KMS-11 (cell line): ENCODE results near the gene CTPS2.
"Not testable (repeated sequence)": the region's sequence is repeated elsewhere in the genome, so short reads cannot be mapped to it uniquely, and the experiment has no call there.

ENCODE experiments used
- H2AFZ ChIP-seq: fragments of 200-600 bp; sonication (generic); 2 replicates; pipeline ENCODE4 v1.6.1; 2016; ENCODE audit warnings: antibody characterized with exemption, mixed run types, low read depth
- H3K27ac ChIP-seq: fragments of 200-600 bp; sonication (generic); 2 replicates; pipeline ENCODE4 v1.6.1; 2016; ENCODE audit warnings: mild to moderate bottlenecking, mixed run types
- H3K27me3 ChIP-seq: fragments of 200-600 bp; sonication (generic); 2 replicates; pipeline ENCODE4 v1.6.1; 2017; ENCODE audit warnings: mild to moderate bottlenecking, low read depth, mixed run types, moderate library complexity; ENCODE audit not compliant: insufficient read depth
- H3K36me3 ChIP-seq: fragments of 200-600 bp; sonication (generic); 2 replicates; pipeline ENCODE4 v1.6.1; 2017; ENCODE audit warnings: mild to moderate bottlenecking, mixed run types; ENCODE audit not compliant: insufficient read depth
- H3K4me1 ChIP-seq: fragments of 200-600 bp; sonication (generic); 2 replicates; pipeline ENCODE4 v1.6.1; 2016; ENCODE audit warnings: mild to moderate bottlenecking, low read depth, mixed run types; ENCODE audit not compliant: poor library complexity, severe bottlenecking
- H3K4me2 ChIP-seq: fragments of 200-600 bp; sonication (generic); 2 replicates; pipeline ENCODE4 v1.7.0; 2016; ENCODE audit warnings: mild to moderate bottlenecking, mixed run types
- H3K4me3 ChIP-seq: fragments of 200-600 bp; sonication (generic); IDR thresholded peaks from 2 replicates; pipeline ENCODE4 v1.6.1; 2017; ENCODE audit warnings: low read depth, low read length, mixed read lengths; ENCODE audit not compliant: insufficient read depth
- H3K79me2 ChIP-seq: fragments of 200-600 bp; sonication (generic); 2 replicates; pipeline ENCODE4 v1.6.1; 2016; ENCODE audit warnings: low read depth, mixed run types; ENCODE audit not compliant: insufficient read depth
- H3K9ac ChIP-seq: fragments of 200-600 bp; sonication (generic); 2 replicates; pipeline ENCODE4 v1.6.1; 2016; ENCODE audit warnings: mild to moderate bottlenecking, mixed run types
- H4K20me1 ChIP-seq: fragments of 200-600 bp; sonication (generic); 2 replicates; pipeline ENCODE4 v1.6.1; 2016; ENCODE audit warnings: mild to moderate bottlenecking, mixed run types; ENCODE audit not compliant: insufficient read depth
- CTCF ChIP-seq: fragments of 200-600 bp; sonication (generic); conservative IDR thresholded peaks from 2 replicates; pipeline ENCODE4 v1.6.1; 2017; ENCODE audit warnings: low read depth, mild to moderate bottlenecking, antibody characterized with exemption, low read length, moderate library complexity, mixed read lengths

The CTPS2 gene

GRCh38 chrX:16588266-16588665, 124.2 kb downstream of the CTPS2 start:
- Histone ChIP-seq H3K4me1 (no peaks in the 10 kb centered on the region), H3K4me2 (no peak overlapping the region), H3K27me3 (no peaks in the 10 kb centered on the region), H3K79me2 (no peaks in the 10 kb centered on the region), H3K27ac (no peak overlapping the region), H3K4me3 (no peak overlapping the region), H4K20me1 (no peaks in the 10 kb centered on the region), H3K36me3 (no peaks in the 10 kb centered on the region), H2AFZ (no peak overlapping the region), H3K9ac (no peak overlapping the region)
- TF ChIP-seq CTCF = no peak

GRCh38 chrX:16587836-16588235, 124.6 kb downstream of the CTPS2 start:
- Histone ChIP-seq H3K36me3 (no peaks in the 10 kb centered on the region), H3K27me3 (no peaks in the 10 kb centered on the region), H3K4me3 (no peak overlapping the region), H3K79me2 (no peaks in the 10 kb centered on the region), H3K9ac (no peak overlapping the region), H3K27ac (no peak overlapping the region), H3K4me2 (no peak overlapping the region), H4K20me1 (no peaks in the 10 kb centered on the region), H3K4me1 (no peaks in the 10 kb centered on the region), H2AFZ (no peak overlapping the region)
- no peak for TF ChIP-seq CTCF

GRCh38 chrX:16586377-16587112, 125.9 kb downstream of the CTPS2 start:
- H3K4me2 ChIP-seq = no peak overlapping the region

DNA sequence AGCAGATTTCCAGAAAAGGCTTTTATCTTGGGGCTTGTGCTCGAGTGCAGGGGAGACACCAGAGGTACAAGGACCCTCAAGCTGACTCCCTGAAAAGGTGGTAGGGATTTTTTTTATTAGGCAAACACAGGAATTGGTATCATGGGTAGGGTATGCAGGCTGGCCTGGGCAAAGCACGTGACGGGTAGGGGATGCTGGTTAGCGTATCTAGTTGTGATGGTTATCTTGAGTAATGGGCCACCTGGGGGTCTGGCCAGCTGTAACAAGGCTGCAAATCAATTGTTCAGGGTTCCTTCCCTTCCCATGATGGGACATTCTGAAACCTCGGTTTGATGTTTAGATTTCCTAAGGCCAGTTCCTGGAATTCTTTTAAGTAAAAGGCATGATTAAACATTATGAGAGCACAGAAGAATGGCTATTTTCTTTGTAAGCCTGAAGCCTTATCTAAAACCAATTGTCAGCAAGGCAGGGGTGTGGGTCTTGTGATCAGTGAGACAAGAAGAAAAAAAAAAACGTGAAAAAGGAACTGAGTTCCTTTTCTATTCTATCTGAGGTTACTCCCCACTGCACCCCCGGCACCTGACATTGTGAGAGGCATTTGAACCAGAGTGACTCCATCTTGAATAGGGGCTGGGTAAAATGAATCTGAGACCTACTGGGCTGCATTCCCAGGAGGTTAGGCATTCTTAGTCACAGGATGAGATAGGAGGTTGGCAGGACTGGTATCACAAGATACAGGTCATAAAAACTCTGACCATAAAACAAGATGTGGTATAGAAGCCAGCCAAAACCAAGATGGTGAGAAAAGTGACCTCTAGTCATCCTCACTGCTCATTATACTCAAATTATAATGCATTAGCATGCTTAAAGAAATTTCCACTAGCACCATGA, 126.7 kb downstream of the CTPS2 start:
- H2AFZ ChIP-seq = no peak overlapping the region
- no peak overlapping the region for H3K9ac ChIP-seq
- TF ChIP-seq CTCF = no peak
- H3K27me3 ChIP-seq = no peaks in the 10 kb centered on the region
- H3K27ac ChIP-seq = no peak overlapping the region
- no peaks in the 10 kb centered on the region for H4K20me1 ChIP-seq
- no peaks in the 10 kb centered on the region for H3K4me1 ChIP-seq
- no peaks in the 10 kb centered on the region for H3K79me2 ChIP-seq
- H3K4me2 ChIP-seq = no peak overlapping the region
- H3K4me3 ChIP-seq = no peak overlapping the region
- H3K36me3 ChIP-seq = no peaks in the 10 kb centered on the region

More at GRCh38 chrX:16586377-16587112, 125.9 kb downstream of the CTPS2 start:
- no peak overlapping the region for H3K27ac ChIP-seq
- H4K20me1 ChIP-seq = no peaks in the 10 kb centered on the region
- H3K79me2 ChIP-seq = no peaks in the 10 kb centered on the region
- H3K27me3 ChIP-seq = no peaks in the 10 kb centered on the region
- H3K9ac ChIP-seq = no peak overlapping the region
- H3K36me3 ChIP-seq = no peaks in the 10 kb centered on the region
- no peak overlapping the region for H3K4me3 ChIP-seq
- TF ChIP-seq CTCF = no peak
- no peaks in the 10 kb centered on the region for H3K4me1 ChIP-seq
- no peak overlapping the region for H2AFZ ChIP-seq

DNA sequence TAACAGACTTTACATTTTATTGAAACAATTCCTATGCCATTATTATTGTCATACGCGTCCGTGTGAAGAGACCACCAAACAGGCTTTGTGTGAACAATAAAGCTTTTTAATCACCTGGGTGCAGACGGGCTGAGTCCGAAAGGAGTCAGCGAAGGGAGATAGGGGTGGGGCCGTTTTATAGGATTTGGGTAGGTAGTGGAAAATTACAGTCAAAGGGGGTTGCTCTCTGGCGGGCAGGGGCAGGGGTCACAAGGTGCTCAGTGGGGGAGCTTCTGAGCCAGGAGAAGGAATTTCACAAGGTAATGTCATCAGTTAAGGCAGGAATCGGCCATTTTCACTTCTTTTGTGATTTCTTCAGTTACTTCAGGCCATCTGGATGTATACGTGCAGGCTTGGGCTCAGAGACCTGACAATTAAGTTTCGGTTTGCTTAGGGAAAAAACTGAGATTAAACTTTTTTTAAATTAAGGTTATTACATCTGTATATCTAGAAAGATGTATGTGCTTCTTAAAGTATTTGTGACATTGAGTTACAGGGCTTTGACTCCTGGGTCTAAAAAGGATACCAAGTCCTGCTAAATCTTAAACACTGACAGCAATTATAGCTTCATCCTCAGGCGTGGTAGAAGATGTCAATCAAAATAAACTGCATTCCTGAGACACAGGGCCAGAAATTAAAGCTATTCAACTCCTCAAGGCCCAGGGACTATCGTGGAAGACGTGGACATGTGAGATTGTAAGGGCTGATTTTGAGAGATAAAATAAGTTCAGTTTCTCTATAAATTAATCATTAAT, 132.3 kb downstream of the CTPS2 start:
- H3K4me1 ChIP-seq, H3K36me3 ChIP-seq, H3K79me2 ChIP-seq, H2AFZ ChIP-seq, H4K20me1 ChIP-seq, H3K4me3 ChIP-seq, H3K4me2 ChIP-seq, H3K27ac ChIP-seq, H3K9ac ChIP-seq, H3K27me3 ChIP-seq: not testable (repeated sequence)
